Keratinocyte (primary cell): Measurements from ENCODE around the gene FA2H. TPM values are rescaled to one million over a fixed set of nuclear protein-coding genes. Genes with fewer than 3 reads are reported as not detected.

Experiments
- DNase-seq: peaks from one replicate; pipeline ENCODE4 v3.0.0-alpha.2; 2011; ENCODE audit warnings: low read depth, missing footprints, low spot score
- FAIRE-seq: peaks from 2 replicates; lab custom pipeline; 2011; peaks lifted over from hg19 to GRCh38; lab: Jason Lieb, UNC
- H2AFZ ChIP-seq: 2 replicates; pipeline ENCODE4 v1.6.0; 2012; ENCODE audit warnings: low read length, control low read depth, inconsistent platforms; ENCODE audit not compliant: control insufficient read depth
- H3K27ac ChIP-seq: 2 replicates; pipeline ENCODE4 v1.5.1; 2011; ENCODE audit warnings: low read length; ENCODE audit not compliant: control insufficient read depth, insufficient read depth
- H3K27me3 ChIP-seq: 3 replicates; pipeline ENCODE4 v1.6.0; 2011; ENCODE audit warnings: low read length; ENCODE audit not compliant: control insufficient read depth, insufficient read depth; ENCODE audit errors: extremely low read depth
- H3K36me3 ChIP-seq, 2 experiments: 2 replicates in 1 of 2; 3 replicates in 1 of 2; pipeline ENCODE4 v1.5.1; 2011; ENCODE audit warnings: low read length in 2 of 2, mild to moderate bottlenecking in 1 of 2; ENCODE audit not compliant: control insufficient read depth in 2 of 2, insufficient read depth in 2 of 2; ENCODE audit errors: extremely low read depth in 1 of 2
- H3K4me1 ChIP-seq: 3 replicates; pipeline ENCODE4 v1.5.1; 2011; ENCODE audit warnings: low read length; ENCODE audit not compliant: control insufficient read depth, insufficient read depth; ENCODE audit errors: extremely low read depth
- H3K4me2 ChIP-seq: 3 replicates; pipeline ENCODE4 v1.6.0; 2011; ENCODE audit warnings: low read depth, low read length; ENCODE audit not compliant: control insufficient read depth, insufficient read depth; ENCODE audit errors: extremely low read depth
- H3K4me3 ChIP-seq, 3 experiments: fragments of 200-600 bp in 1 of 3; sonication (generic) in 1 of 3; 2 replicates in 2 of 3; 3 replicates in 1 of 3; pipeline ENCODE4 v1.5.1; 2011 to 2016; ENCODE audit warnings: low read length in 3 of 3, mild to moderate bottlenecking in 3 of 3, control low read depth in 2 of 3, inconsistent platforms in 1 of 3, low read depth in 1 of 3, mixed read lengths in 1 of 3, mixed run types in 1 of 3, moderate library complexity in 1 of 3; ENCODE audit not compliant: control insufficient read depth in 2 of 3, insufficient read depth in 2 of 3; ENCODE audit errors: extremely low read depth in 1 of 3
- H3K79me2 ChIP-seq: 2 replicates; pipeline ENCODE4 v1.6.0; 2012; ENCODE audit warnings: low read length; ENCODE audit not compliant: control insufficient read depth, insufficient read depth
- H3K9ac ChIP-seq: 3 replicates; pipeline ENCODE4 v1.6.0; 2011; ENCODE audit warnings: low read length; ENCODE audit not compliant: control insufficient read depth, insufficient read depth; ENCODE audit errors: extremely low read depth
- H3K9me1 ChIP-seq: 3 replicates; pipeline ENCODE4 v1.6.0; 2011; ENCODE audit warnings: low read length; ENCODE audit not compliant: control insufficient read depth, insufficient read depth; ENCODE audit errors: extremely low read depth
- H3K9me3 ChIP-seq: 2 replicates; pipeline ENCODE4 v1.5.1; 2012; ENCODE audit warnings: low read depth, low read length; ENCODE audit not compliant: control insufficient read depth
- H4K20me1 ChIP-seq: 3 replicates; pipeline ENCODE4 v1.6.0; 2011; ENCODE audit warnings: low read length; ENCODE audit not compliant: control insufficient read depth, insufficient read depth; ENCODE audit errors: extremely low read depth
- EZH2 ChIP-seq: IDR thresholded peaks from one replicate; pipeline ENCODE4 v1.6.1; 2012; ENCODE audit warnings: inconsistent platforms, mild to moderate bottlenecking, low read length, moderate library complexity
- dilution Hi-C: fragments of 300-500 bp; cut with MboI; formaldehyde crosslinking; loops from one replicate; pipeline ENCODE4 v1.7.0; 2020; ENCODE audit warnings: low sequenced_read_pairs; ENCODE audit not compliant: extremely low pct_ligation_motif_present
- polyA plus RNA-seq, 5 experiments: library from polyadenylated mRNA; depleted of rRNA in 3 of 5; stranded (reverse) in 3 of 5; stranded (forward) in 1 of 5; unstranded in 1 of 5; fragments of >200 nt; gene quantifications; 1 replicate in 1 of 5; 2 replicates in 3 of 5; 3 replicates in 1 of 5; pipeline versions ENCODE4 v1.2.1 to v1.2.3, GENCODE V29; 2011 to 2012; ENCODE audit warnings: missing spikeins in 2 of 5, low read depth in 1 of 5, low replicate concordance in 1 of 5
- TF ChIP-seq, protein P1 (sequence below), 3 experiments: IDR thresholded peaks in 1 of 3; conservative IDR thresholded peaks in 1 of 3; optimal IDR thresholded peaks in 1 of 3; 2 replicates in 2 of 3; 3 replicates in 1 of 3; pipeline versions ENCODE3 to v1.5.1; 2011; ENCODE audit warnings: low read length in 3 of 3, mild to moderate bottlenecking in 3 of 3, moderate library complexity in 2 of 3, control low read depth in 1 of 3, inconsistent platforms in 1 of 3; ENCODE audit not compliant: insufficient read depth in 2 of 3; ENCODE audit errors: extremely low read depth in 1 of 3

Gene FA2H
- polyA plus RNA-seq, 1 donor (not counting 4 experiments of a cell fraction or from before 2014, with no cell fraction given): 0.16 TPM

DNA sequence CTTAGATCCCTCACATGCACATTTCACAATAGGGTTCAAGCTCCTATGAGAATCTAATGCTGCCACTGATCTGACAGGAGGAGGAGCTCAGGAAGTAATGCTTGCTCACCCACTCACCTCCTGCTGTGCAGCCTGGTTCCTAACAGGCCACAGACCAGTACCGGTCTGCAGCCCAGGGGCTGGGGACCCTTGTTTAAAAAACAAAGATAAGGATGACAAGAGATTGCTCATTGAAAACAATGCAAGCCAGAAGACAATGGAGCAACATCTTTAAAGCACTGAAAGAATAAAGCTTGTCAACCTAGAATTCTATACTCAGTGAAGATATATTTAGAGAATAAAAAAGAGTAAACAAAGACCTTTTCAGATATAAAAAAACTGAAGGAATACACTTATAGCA lies 22.8 kb upstream of the FA2H start:
- Histone ChIP-seq H3K36me3 (no peaks in the 10 kb centered on the region), H3K4me2 (no peak overlapping the region), H3K27me3 (peaks cover 4% of the 10 kb centered on the region), H4K20me1 (no peaks in the 10 kb centered on the region), H3K4me1 (no peaks in the 10 kb centered on the region), H3K9me1 (no peaks in the 10 kb centered on the region), H3K9ac (no peak overlapping the region), H3K4me3 (no peak overlapping the region), H2AFZ (no peak overlapping the region), H3K27ac (no peak overlapping the region), H3K79me2 (no peaks in the 10 kb centered on the region), H3K9me3 (no peaks in the 10 kb centered on the region)
- FAIRE-seq (no peak), DNase-seq (no peak)
- dilution Hi-C loops: no loop called here
- TF ChIP-seq, protein P1, sequence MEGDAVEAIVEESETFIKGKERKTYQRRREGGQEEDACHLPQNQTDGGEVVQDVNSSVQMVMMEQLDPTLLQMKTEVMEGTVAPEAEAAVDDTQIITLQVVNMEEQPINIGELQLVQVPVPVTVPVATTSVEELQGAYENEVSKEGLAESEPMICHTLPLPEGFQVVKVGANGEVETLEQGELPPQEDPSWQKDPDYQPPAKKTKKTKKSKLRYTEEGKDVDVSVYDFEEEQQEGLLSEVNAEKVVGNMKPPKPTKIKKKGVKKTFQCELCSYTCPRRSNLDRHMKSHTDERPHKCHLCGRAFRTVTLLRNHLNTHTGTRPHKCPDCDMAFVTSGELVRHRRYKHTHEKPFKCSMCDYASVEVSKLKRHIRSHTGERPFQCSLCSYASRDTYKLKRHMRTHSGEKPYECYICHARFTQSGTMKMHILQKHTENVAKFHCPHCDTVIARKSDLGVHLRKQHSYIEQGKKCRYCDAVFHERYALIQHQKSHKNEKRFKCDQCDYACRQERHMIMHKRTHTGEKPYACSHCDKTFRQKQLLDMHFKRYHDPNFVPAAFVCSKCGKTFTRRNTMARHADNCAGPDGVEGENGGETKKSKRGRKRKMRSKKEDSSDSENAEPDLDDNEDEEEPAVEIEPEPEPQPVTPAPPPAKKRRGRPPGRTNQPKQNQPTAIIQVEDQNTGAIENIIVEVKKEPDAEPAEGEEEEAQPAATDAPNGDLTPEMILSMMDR (optimal IDR thresholded peaks at IDR 0.05 in 1 of 3, IDR thresholded peaks at IDR 0.05 in 1 of 3, conservative IDR thresholded peaks at IDR 0.05 in 1 of 3; ENCODE audit: extremely low read depth in 1 of 3, insufficient read depth in 2 of 3, low read length in 3 of 3): no peak
- TF ChIP-seq EZH2: no peak

DNA sequence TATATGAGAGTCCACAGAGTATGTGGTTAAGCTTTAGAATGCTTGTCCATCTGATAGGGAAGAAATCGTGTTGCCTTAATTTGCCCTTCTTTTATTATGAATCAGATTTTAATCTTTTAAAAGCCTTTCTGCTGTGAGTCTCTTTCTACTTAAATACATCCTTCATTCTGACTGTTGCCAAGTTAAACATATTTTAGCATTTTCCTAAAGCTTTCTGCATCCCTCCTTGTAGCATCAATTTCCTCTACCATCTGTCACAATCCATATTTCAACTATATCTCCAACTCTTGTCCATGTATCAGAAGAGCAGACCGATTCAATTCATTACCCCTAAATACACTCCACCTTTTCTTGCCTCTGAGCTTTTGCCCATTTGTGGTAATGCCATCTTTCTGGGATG lies 20.5 kb upstream of the FA2H start:
- Histone ChIP-seq H3K9me3 (no peaks in the 10 kb centered on the region), H3K4me3 (no peak overlapping the region), H3K27ac (no peak overlapping the region), H3K4me1 (no peaks in the 10 kb centered on the region), H3K4me2 (no peak overlapping the region), H4K20me1 (no peaks in the 10 kb centered on the region), H3K79me2 (no peaks in the 10 kb centered on the region), H3K36me3 (no peaks in the 10 kb centered on the region), H3K9ac (no peak overlapping the region), H3K9me1 (no peaks in the 10 kb centered on the region), H2AFZ (no peak overlapping the region), H3K27me3 (no peaks in the 10 kb centered on the region)
- TF ChIP-seq EZH2: no peak
- dilution Hi-C loops: no loop called here
- FAIRE-seq (no peak), DNase-seq (no peak)

DNA sequence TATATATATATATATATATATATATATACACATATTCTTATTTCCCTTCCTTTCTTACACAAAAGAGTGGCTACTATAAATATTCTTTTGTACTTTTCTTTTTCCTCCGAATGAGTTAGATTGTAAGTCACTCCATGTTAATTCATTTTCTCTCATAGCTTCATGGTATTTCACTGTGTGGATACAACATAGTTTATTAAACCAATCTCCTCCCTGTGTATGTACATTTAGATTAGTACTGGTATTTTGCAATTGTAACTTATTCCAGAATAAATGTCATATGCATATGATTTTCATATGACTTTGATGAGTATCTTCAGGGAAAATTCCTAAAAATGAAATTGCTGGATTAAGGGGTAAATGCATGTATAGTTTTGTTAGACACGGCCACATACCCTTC lies 20.0 kb upstream of the FA2H start:
- H3K4me1 ChIP-seq: no peaks in the 10 kb centered on the region
- H3K4me2 ChIP-seq: no peak overlapping the region
- dilution Hi-C loops: no loop called here
- no peaks in the 10 kb centered on the region for H3K79me2 ChIP-seq
- no peak overlapping the region for H3K9ac ChIP-seq
- no peak overlapping the region for H2AFZ ChIP-seq
- H3K27ac ChIP-seq: no peak overlapping the region
- no peak for TF ChIP-seq EZH2
- TF ChIP-seq, protein P1 (optimal IDR thresholded peaks at IDR 0.05 in 1 of 3, IDR thresholded peaks at IDR 0.05 in 1 of 3, conservative IDR thresholded peaks at IDR 0.05 in 1 of 3; ENCODE audit: extremely low read depth in 1 of 3, insufficient read depth in 2 of 3, low read length in 3 of 3): no peak
- FAIRE-seq (no peak), DNase-seq (no peak)
- no peaks in the 10 kb centered on the region for H3K36me3 ChIP-seq
- H4K20me1 ChIP-seq: no peaks in the 10 kb centered on the region
- no peak overlapping the region for H3K4me3 ChIP-seq
- H3K27me3 ChIP-seq: no peaks in the 10 kb centered on the region
- no peaks in the 10 kb centered on the region for H3K9me3 ChIP-seq
- H3K9me1 ChIP-seq: no peaks in the 10 kb centered on the region
